ENCODE measurements around the gene TNS3.
"Not testable (repeated sequence)": the region's sequence is repeated elsewhere in the genome, so short reads cannot be mapped to it uniquely, and the experiment has no call there.

TNS3 gene

GRCh38 chr7:47472444-47473157 is 109.3 kb downstream of the TNS3 start:
- H3K4me3 ChIP-seq (ENCODE audit: low read depth, low read length): no peak overlapping the region
- TF ChIP-seq, protein P1, sequence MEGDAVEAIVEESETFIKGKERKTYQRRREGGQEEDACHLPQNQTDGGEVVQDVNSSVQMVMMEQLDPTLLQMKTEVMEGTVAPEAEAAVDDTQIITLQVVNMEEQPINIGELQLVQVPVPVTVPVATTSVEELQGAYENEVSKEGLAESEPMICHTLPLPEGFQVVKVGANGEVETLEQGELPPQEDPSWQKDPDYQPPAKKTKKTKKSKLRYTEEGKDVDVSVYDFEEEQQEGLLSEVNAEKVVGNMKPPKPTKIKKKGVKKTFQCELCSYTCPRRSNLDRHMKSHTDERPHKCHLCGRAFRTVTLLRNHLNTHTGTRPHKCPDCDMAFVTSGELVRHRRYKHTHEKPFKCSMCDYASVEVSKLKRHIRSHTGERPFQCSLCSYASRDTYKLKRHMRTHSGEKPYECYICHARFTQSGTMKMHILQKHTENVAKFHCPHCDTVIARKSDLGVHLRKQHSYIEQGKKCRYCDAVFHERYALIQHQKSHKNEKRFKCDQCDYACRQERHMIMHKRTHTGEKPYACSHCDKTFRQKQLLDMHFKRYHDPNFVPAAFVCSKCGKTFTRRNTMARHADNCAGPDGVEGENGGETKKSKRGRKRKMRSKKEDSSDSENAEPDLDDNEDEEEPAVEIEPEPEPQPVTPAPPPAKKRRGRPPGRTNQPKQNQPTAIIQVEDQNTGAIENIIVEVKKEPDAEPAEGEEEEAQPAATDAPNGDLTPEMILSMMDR (IDR thresholded peaks at IDR 0.05; ENCODE audit: low read depth, low read length): no peak

DNA sequence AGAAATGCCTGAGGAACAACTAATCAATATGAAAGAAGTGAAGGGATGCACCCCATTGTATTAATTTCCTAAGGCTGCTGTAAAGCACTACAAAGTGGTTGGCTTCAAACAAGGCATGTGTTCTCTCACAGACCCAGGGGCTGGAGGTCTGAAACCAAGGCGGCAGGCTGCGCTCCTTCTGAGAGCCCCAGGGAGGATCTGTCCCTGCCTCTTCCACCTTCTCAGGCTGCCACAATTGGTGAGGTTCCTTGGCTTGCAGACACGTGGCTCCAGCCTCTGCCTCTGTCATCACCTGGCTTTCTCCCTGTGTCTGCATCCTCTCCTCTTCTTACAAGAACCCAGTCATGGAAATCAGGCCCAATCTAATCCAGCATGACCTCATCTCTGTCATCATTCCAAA is 110.1 kb downstream of the TNS3 start:
- no peak overlapping the region for H3K4me3 ChIP-seq (ENCODE audit: low read depth, low read length)
- TF ChIP-seq, protein P1 (IDR thresholded peaks at IDR 0.05; ENCODE audit: low read depth, low read length): no peak

DNA sequence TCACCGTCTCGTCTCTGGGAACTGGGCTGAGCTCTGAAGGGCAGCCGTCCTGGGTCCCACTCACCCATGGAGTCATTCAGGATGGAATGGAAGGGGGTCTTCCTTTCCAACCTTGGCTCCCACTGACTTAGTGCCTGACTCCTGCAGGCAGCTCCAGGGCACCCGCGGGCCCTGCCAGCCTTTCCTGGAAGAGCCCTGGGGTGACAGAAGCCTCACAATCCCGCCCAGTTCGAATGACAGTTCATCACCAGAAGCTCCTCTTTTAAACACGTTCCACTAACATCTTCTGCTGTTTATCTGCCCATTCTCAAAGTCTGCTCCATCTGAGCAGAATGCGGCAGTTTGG is 110.6 kb downstream of the TNS3 start:
- TF ChIP-seq, protein P1 (IDR thresholded peaks at IDR 0.05; ENCODE audit: low read depth, low read length): no peak
- H3K4me3 ChIP-seq (ENCODE audit: low read depth, low read length): no peak overlapping the region

DNA sequence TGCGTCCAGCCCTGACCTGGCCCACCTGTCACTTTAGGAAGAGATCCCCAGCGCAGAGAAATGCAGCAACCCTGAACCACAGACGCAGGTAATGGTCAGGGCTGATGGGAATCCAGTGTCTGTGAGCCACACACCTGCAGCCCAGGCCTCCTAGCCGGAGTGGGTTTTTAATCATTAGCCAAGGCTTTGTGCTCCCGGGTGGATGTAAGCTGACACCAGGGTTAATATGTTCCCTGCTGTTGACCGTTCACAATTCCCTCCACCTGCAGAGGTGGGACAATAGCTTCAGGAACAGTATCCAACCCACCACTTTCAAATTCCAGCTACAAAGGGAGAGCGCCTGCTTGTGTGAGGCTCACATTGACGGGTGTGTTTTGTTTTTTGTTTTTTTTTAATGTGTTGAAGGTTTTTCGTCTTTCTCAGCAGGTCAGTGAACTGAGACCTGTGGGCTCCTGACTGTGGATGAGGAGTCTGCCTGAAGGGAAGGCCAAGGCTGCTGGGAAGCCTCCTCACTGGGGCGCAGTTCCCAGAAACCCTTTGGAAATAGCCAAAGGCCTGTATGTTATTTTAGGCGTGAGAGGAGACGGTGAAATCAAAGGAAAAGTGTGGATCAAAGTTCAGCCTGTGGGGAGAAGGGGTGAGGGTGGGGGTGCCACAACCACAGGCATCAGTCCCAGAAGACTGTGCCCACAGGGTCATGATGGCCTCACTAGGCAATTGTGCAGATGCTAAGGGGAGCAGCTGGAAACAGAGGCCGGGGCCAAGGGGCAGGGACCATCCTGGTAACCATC is 111.1 kb downstream of the TNS3 start:
- TF ChIP-seq, protein P1 (IDR thresholded peaks at IDR 0.05; ENCODE audit: low read depth, low read length): no peak
- H3K4me3 ChIP-seq (ENCODE audit: low read depth, low read length): no peak overlapping the region

GRCh38 chr7:47469846-47470245 is 112.1 kb downstream of the TNS3 start:
- H3K4me3 ChIP-seq (ENCODE audit: low read depth, low read length): not testable (repeated sequence)

GRCh38 chr7:47466832-47467231 is 115.1 kb downstream of the TNS3 start:
- TF ChIP-seq, protein P1 (IDR thresholded peaks at IDR 0.05; ENCODE audit: low read depth, low read length): no peak
- H3K4me3 ChIP-seq (ENCODE audit: low read depth, low read length): no peak overlapping the region

GRCh38 chr7:47465191-47465590 is 116.7 kb downstream of the TNS3 start:
- no peak overlapping the region for H3K4me3 ChIP-seq (ENCODE audit: low read depth, low read length)
- TF ChIP-seq, protein P1 (IDR thresholded peaks at IDR 0.05; ENCODE audit: low read depth, low read length): no peak

Data from WI38 (cell line).